Karpas-422 (cell line): Measurements from ENCODE around the gene SLC26A9. TPM values are rescaled to one million over a fixed set of nuclear protein-coding genes. Genes with fewer than 3 reads are reported as not detected.
"Not testable (repeated sequence)": the region's sequence is repeated elsewhere in the genome, so short reads cannot be mapped to it uniquely, and the experiment has no call there.

Source experiments
- DNase-seq: peaks from one replicate; pipeline ENCODE4 v3.0.0-alpha.2; 2015
- H2AFZ ChIP-seq: fragments of 200-600 bp; sonication (generic); 2 replicates; pipeline ENCODE4 v1.6.1; 2014; ENCODE audit warnings: antibody characterized with exemption, low read length, mixed read lengths
- H3K27ac ChIP-seq: fragments of 200-600 bp; sonication (generic); 2 replicates; pipeline ENCODE4 v1.5.1; 2014; ENCODE audit warnings: mild to moderate bottlenecking, low read length, moderate library complexity
- H3K27me3 ChIP-seq: fragments of 200-600 bp; sonication (generic); 2 replicates; pipeline ENCODE4 v1.6.1; 2014; ENCODE audit warnings: low read length, mixed read lengths
- H3K36me3 ChIP-seq: fragments of 200-600 bp; sonication (generic); 2 replicates; pipeline ENCODE4 v1.6.1; 2014; ENCODE audit warnings: low read length, mixed read lengths; ENCODE audit not compliant: insufficient read depth
- H3K4me1 ChIP-seq: fragments of 200-600 bp; sonication (generic); 2 replicates; pipeline ENCODE4 v1.6.1; 2014; ENCODE audit warnings: mild to moderate bottlenecking, low read length, mixed read lengths
- H3K4me2 ChIP-seq: fragments of 200-600 bp; sonication (generic); 2 replicates; pipeline ENCODE4 v1.6.1; 2014; ENCODE audit warnings: low read length, low read depth, mild to moderate bottlenecking; ENCODE audit not compliant: poor library complexity, severe bottlenecking
- H3K4me3 ChIP-seq: fragments of 200-600 bp; sonication (generic); 2 replicates; pipeline ENCODE4 v1.5.1; 2014; ENCODE audit warnings: mild to moderate bottlenecking, antibody characterized with exemption, low read length, mixed read lengths
- H3K79me2 ChIP-seq: fragments of 200-600 bp; sonication (generic); 2 replicates; pipeline ENCODE4 v1.6.1; 2014; ENCODE audit warnings: mild to moderate bottlenecking, low read length, mixed read lengths
- H3K9ac ChIP-seq: fragments of 200-600 bp; sonication (generic); 2 replicates; pipeline ENCODE4 v1.6.0; 2014; ENCODE audit warnings: low read length
- H3K9me2 ChIP-seq: fragments of 200-600 bp; sonication (generic), shearing (Covaris generic); replicated peaks from 2 replicates; pipeline ENCODE4 v1.6.0; 2014; ENCODE audit warnings: mild to moderate bottlenecking, low read length, moderate library complexity; ENCODE audit not compliant: insufficient read depth
- H3K9me3 ChIP-seq: fragments of 300-700, 200-600 bp; sonication (generic); 2 replicates; pipeline ENCODE4 v1.6.1; 2014; ENCODE audit warnings: low read length, mixed read lengths
- H4K20me1 ChIP-seq: fragments of 200-600 bp; sonication (generic); 2 replicates; pipeline ENCODE4 v1.6.1; 2014; ENCODE audit warnings: mild to moderate bottlenecking, antibody characterized with exemption, low read length, low read depth; ENCODE audit not compliant: insufficient read depth
- total RNA-seq: library from RNA; depleted of rRNA; stranded (reverse); fragments of >200 nt; shearing (Covaris generic); gene quantifications from 2 replicates; pipeline ENCODE4 v1.2.3, GENCODE V29; 2014; ENCODE audit warnings: low replicate concordance

The SLC26A9 gene
- total RNA-seq, 1 experiment from 2014 or later, result not detected

DNA sequence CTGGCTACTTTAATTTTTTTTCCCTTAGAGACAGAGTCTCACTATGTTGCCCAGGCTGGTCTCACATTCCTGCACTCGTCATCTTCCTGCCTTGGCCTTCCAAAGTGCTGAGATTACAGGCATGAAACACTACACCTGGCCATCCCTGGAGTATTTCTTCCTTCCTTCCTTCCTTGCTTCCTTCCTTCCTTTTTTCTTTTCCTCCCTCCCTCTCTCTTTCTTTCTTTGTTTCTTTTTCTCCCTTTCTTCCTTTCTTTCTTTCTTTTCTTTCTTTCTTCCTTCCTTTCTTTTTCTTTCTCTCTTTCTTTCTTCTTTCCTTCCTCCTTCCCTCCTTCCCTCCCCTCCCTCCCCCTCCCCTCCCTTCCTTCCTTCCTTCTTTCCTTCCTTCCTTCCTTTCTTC, 46.9 kb downstream of the SLC26A9 start:
- Histone ChIP-seq H3K4me1 (no peaks in the 10 kb centered on the region), H4K20me1 (no peaks in the 10 kb centered on the region), H3K9ac (no peak overlapping the region), H3K27ac (no peak overlapping the region), H3K9me2 (no peaks in the 10 kb centered on the region), H3K79me2 (no peaks in the 10 kb centered on the region), H3K27me3 (no peaks in the 10 kb centered on the region), H3K36me3 (no peaks in the 10 kb centered on the region), H3K9me3 (no peaks in the 10 kb centered on the region), H3K4me2 (no peak overlapping the region), H3K4me3 (no peak overlapping the region), H2AFZ (no peak overlapping the region)
- no peak for DNase-seq

DNA sequence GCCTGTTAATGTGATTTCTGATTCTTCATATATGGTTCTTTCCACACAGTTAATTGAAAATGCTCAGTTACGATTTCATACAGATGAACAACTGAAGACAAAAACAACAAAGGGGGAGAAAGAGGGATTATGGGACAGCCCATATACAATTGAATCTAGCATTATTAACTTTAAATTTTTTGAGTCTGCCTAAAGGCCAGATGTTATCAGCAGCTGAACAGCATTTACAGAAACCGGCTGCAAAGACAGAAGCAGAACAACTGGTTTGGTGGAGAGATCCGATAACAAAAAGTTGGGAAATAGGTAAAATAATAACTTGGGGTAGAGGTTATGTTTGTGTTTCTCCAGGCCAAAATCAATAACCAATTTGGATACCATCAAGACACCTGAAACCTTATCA, 49.1 kb downstream of the SLC26A9 start:
- H3K9ac ChIP-seq, DNase-seq: not testable (repeated sequence)

DNA sequence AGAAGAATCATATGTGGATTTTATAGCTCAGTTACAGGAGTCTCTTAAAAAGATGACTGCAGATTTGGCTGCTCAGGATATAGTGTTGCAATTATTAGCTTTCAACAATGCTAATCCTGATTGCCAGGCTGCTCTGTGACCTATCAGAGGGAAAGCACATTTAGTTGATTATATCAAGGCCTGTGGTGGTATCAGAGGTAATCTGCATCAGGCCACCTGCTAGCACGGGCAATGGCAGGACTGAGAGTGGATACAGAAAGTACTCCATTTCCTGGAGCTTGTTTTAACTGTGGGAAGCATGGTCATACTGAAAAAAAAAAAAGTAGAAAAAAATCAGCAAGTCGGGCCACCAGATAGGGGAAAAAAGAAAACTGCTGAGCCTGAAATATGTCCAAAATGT, 51.1 kb downstream of the SLC26A9 start:
- not testable (repeated sequence) for H3K4me3 ChIP-seq, H2AFZ ChIP-seq, H3K27me3 ChIP-seq, H3K36me3 ChIP-seq, H3K4me2 ChIP-seq, H3K9me2 ChIP-seq, DNase-seq, H4K20me1 ChIP-seq, H3K79me2 ChIP-seq, H3K27ac ChIP-seq, H3K9me3 ChIP-seq, H3K4me1 ChIP-seq, H3K9ac ChIP-seq

More for the DNA sequence above, 49.1 kb downstream of the SLC26A9 start:
- H3K9me2 ChIP-seq, H2AFZ ChIP-seq, H3K79me2 ChIP-seq, H3K27ac ChIP-seq, H3K27me3 ChIP-seq, H3K4me2 ChIP-seq, H3K36me3 ChIP-seq, H3K4me1 ChIP-seq, H4K20me1 ChIP-seq, H3K4me3 ChIP-seq, H3K9me3 ChIP-seq: not testable (repeated sequence)

DNA sequence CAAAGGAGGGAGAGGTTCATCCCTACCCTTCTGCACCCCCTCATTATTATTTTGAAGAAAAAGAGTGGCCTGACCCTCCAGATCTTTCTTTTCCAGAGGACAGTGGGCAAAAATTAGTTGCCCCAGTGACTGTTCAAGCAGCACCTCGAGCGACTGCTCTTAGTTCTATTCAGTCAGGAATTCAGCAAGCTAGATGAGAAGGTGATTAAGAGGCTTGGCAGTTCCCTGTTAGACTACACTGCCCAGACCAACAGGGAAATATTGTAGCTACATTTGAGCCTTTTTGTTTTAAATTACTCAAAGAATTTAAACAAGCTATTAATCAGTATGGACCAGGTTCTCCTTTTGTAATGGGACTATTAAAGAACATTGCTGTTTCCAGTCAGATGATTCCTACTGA, 51.8 kb downstream of the SLC26A9 start:
- H3K9me2 ChIP-seq, H3K27ac ChIP-seq, H3K4me1 ChIP-seq, H3K36me3 ChIP-seq, H4K20me1 ChIP-seq, H2AFZ ChIP-seq, H3K9ac ChIP-seq, H3K4me3 ChIP-seq, H3K79me2 ChIP-seq, H3K27me3 ChIP-seq, H3K9me3 ChIP-seq, H3K4me2 ChIP-seq, DNase-seq: not testable (repeated sequence)

DNA sequence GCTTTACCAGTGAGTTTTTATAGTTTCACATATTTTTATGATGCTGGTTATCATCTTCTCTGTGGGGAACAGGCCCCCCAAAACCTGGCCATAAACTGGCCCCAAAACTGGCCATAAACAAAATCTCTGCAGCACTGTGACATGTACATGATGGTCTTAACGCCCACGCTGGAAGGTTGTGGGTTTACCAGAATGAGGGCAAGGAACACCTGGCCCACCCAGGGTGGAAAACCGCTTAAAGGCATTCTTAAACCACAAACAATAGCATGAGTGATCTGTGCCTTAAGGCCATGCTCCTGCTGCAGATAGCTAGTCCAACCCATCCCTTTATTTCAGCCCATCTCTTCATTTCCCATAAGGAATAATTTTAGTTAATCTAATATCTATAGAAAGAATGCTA, 52.6 kb downstream of the SLC26A9 start:
- H4K20me1 ChIP-seq, H2AFZ ChIP-seq, H3K9ac ChIP-seq, DNase-seq, H3K4me1 ChIP-seq, H3K79me2 ChIP-seq, H3K36me3 ChIP-seq, H3K9me3 ChIP-seq, H3K27ac ChIP-seq, H3K27me3 ChIP-seq, H3K4me3 ChIP-seq, H3K9me2 ChIP-seq, H3K4me2 ChIP-seq: not testable (repeated sequence)

- not testable (repeated sequence) for H3K4me3 ChIP-seq, H3K27me3 ChIP-seq, H3K27ac ChIP-seq, DNase-seq, H4K20me1 ChIP-seq, H3K79me2 ChIP-seq, H3K9me3 ChIP-seq, H2AFZ ChIP-seq, H3K4me2 ChIP-seq, H3K4me1 ChIP-seq, H3K36me3 ChIP-seq, H3K9ac ChIP-seq, H3K9me2 ChIP-seq
Measured at GRCh38 chr1:205889706-205890105, 53.5 kb downstream of the SLC26A9 start.

DNA sequence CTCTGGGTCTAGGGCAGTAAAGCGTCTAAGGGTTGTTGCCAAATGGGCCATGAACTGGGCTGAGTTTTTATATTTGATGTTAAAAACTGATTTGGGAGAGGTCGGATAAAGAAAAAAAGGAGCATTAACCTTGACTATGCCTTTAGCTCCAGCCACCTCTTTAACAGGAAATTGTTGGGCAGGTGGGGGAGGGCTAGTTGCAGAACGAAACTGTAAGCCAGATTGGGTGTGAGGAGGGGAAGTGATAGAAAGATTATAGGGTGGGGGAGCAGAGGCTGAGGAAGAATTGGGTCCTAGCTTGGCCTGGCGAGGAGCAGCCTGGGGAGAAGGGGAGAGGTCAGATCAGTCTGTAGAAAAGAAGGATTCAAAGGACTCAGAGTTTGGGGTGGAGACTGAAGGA, 54.2 kb downstream of the SLC26A9 start:
- H3K27me3 ChIP-seq, DNase-seq, H3K4me2 ChIP-seq, H3K36me3 ChIP-seq, H2AFZ ChIP-seq, H3K4me3 ChIP-seq, H3K9ac ChIP-seq, H3K79me2 ChIP-seq, H3K4me1 ChIP-seq, H3K27ac ChIP-seq, H3K9me3 ChIP-seq, H3K9me2 ChIP-seq, H4K20me1 ChIP-seq: not testable (repeated sequence)

DNA sequence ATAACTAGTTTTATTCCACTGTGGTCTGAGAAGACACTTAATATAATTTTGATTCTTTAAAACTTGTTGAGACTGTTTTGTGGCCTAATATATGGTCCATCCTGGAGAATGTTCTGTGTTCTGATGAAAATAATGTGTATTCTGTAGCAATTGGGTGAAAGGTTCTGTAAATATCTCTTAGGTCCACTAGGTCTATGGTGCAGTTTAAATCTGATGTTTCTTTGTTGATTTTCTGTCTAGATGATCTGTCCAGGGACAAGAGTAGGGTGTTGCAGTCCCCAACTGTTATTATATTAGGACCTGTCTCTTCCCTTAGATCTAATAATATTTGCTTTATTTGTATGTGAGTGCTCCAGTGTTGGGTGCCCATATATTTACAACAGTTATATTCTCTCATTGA, 59.5 kb downstream of the SLC26A9 start:
- H3K4me1 ChIP-seq, result no peaks in the 10 kb centered on the region
- no peaks in the 10 kb centered on the region for H3K9me2 ChIP-seq
- no peak overlapping the region for H3K9ac ChIP-seq
- no peaks in the 10 kb centered on the region for H3K36me3 ChIP-seq
- no peak overlapping the region for H2AFZ ChIP-seq
- H3K27ac ChIP-seq, result no peak overlapping the region
- DNase-seq, result no peak
- no peaks in the 10 kb centered on the region for H3K79me2 ChIP-seq
- H3K27me3 ChIP-seq, result no peaks in the 10 kb centered on the region
- no peak overlapping the region for H3K4me2 ChIP-seq
- H3K4me3 ChIP-seq, result no peak overlapping the region
- H3K9me3 ChIP-seq, result no peaks in the 10 kb centered on the region
- no peaks in the 10 kb centered on the region for H4K20me1 ChIP-seq

GRCh38 chr1:205880923-205881322, 62.3 kb downstream of the SLC26A9 start:
- Histone ChIP-seq H3K36me3 (no peaks in the 10 kb centered on the region), H3K4me1 (no peaks in the 10 kb centered on the region)
- no peak for DNase-seq

More at GRCh38 chr1:205880923-205881322, 62.3 kb downstream of the SLC26A9 start:
- Histone ChIP-seq H2AFZ (no peak overlapping the region), H4K20me1 (no peaks in the 10 kb centered on the region), H3K4me3 (no peak overlapping the region), H3K27me3 (no peaks in the 10 kb centered on the region), H3K27ac (no peak overlapping the region), H3K9ac (no peak overlapping the region), H3K9me3 (no peaks in the 10 kb centered on the region), H3K4me2 (no peak overlapping the region), H3K9me2 (no peaks in the 10 kb centered on the region; the same call in 1 of the 2 replicates), H3K79me2 (no peaks in the 10 kb centered on the region)
